ENCODE results near the gene RNASEH1. TPM values are rescaled to one million over a fixed set of nuclear protein-coding genes. Genes with fewer than 3 reads are reported as not detected.

RNASEH1 gene
- total RNA-seq, 4 donors from 2014 or later: 21.6 to 31.0 (median 26.1) TPM

DNA sequence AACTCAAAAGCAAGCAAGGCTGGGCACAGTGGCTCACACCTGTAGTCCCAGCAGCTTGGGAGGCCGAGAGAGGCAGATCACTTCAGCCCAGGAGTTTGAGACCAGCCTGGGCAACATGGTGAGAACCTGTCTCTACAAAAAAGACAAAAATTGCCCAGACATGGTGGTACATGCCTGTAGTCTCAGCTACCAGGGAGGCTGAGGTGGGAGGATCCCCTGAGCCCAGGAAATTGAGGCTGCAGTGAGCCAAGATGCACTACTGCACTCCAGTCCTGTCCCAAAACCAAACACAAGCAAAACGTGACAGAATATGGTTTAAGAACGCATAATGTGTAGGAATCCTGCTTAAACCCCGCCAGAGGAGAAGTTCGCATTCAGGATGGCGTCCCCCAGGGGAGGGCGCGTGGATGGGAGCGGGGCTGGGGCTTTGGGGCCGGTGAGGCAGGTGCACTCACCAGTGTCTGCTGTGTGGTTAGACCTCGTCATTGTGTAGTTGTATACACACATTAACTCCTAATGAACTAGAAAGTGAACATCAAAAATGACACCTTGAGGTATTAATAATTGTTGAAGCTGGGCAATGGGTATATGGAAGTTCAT lies 42.2 kb upstream of the RNASEH1 start:
- H3K36me3 ChIP-seq: no peaks in the 10 kb centered on the region
- no peaks in the 10 kb centered on the region for H3K27me3 ChIP-seq
- WGBS, 2 donors: 82 to 84% methylated on average over 11 of the region's 11 CpGs
- no peak for TF ChIP-seq CTCF (IDR thresholded peaks at IDR 0.05)
- no peak for TF ChIP-seq EP300 (IDR thresholded peaks at IDR 0.05)
- TF ChIP-seq POLR2A (IDR thresholded peaks at IDR 0.05): no peak
- no peak overlapping the region for H3K27ac ChIP-seq
- no peaks in the 10 kb centered on the region for H3K9me3 ChIP-seq
- no peaks in the 10 kb centered on the region for H3K4me1 ChIP-seq
- no peak for DNase-seq (ENCODE audit: low spot score in 2 of 2)
- H3K4me3 ChIP-seq: no peak overlapping the region

DNA sequence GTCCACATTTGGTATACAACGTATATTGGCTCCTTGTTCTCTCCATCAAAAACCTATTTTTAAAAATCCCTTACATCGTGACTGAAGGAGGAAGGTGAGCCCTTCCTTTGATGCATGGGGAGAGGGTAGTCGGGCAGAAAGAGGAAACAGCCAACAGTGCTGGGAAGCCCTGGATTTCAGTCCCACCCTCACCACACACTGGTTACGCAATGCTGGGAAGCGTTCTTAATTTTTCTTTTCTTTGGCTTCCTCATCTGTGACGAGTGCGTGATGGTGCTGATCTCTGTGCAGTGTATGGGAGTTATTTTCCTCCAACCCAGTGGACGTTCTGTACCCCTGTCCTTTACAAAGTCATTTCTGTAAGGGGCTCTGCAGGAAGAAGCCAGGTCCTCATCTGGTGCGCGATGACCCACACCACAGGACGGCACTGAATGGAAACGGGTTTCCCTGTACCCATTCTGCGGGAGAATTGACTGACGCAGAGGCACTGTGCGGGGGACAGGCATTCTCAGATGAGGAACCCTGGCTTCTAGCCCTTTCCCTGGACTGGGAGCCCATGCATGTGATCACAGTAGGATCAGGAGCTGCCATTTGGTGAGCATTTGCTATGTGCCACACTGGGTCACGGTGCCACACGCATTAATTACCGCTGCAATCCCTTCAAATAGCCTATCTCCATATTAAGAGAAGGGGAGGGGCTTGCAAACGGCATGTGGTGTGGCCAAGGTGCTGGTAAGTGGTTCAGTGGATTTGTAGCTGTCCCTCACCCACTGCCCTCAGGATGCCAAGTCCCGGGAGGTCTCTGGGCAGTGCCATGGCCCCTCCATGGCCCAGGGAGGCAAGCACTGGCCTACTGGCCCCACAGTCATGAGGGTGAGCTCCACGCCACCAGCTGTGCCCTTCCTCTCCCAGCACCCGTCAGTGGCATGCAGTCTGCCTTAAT lies 41.0 kb upstream of the RNASEH1 start:
- peaks cover 0 to 3% (median 1%) of the 10 kb centered on the region in 4 donors for H3K4me1 ChIP-seq
- no peak overlapping the region for H3K27ac ChIP-seq
- H3K27me3 ChIP-seq: no peaks in the 10 kb centered on the region
- no peak for DNase-seq (ENCODE audit: low spot score in 2 of 2)
- TF ChIP-seq CTCF (IDR thresholded peaks at IDR 0.05) (no peak), EP300 (IDR thresholded peaks at IDR 0.05) (no peak), POLR2A (IDR thresholded peaks at IDR 0.05) (no peak)
- 86% methylated on average over 22 of the region's 22 CpGs for WGBS, 2 donors
- H3K9me3 ChIP-seq: no peaks in the 10 kb centered on the region
- H3K36me3 ChIP-seq: no peaks in the 10 kb centered on the region
- H3K4me3 ChIP-seq: no peak overlapping the region

GRCh38 chr2:3598197-3598910 lies 40.2 kb upstream of the RNASEH1 start:
- Histone ChIP-seq H3K27me3 (no peaks in the 10 kb centered on the region), H3K9me3 (no peaks in the 10 kb centered on the region), H3K4me3 (no peak overlapping the region), H3K27ac (no peak overlapping the region), H3K4me1 (peaks cover 0 to 3% (median 1%) of the 10 kb centered on the region in 4 donors), H3K36me3 (no peaks in the 10 kb centered on the region)
- TF ChIP-seq POLR2A (IDR thresholded peaks at IDR 0.05) (no peak), CTCF (IDR thresholded peaks at IDR 0.05) (no peak), EP300 (IDR thresholded peaks at IDR 0.05) (no peak)
- 76 to 81% methylated on average over 22 of the region's 22 CpGs for WGBS, 2 donors
- no peak for DNase-seq (ENCODE audit: low spot score in 2 of 2)

- H3K9me3 ChIP-seq: no peaks in the 10 kb centered on the region
- H3K27ac ChIP-seq: no peak overlapping the region
- TF ChIP-seq POLR2A (IDR thresholded peaks at IDR 0.05) (no peak), EP300 (IDR thresholded peaks at IDR 0.05) (no peak), CTCF (IDR thresholded peaks at IDR 0.05) (no peak)
- WGBS, 2 donors: 68 to 69% methylated on average over 6 of the region's 6 CpGs
- H3K4me1 ChIP-seq: peaks cover 0 to 3% (median 1%) of the 10 kb centered on the region in 4 donors
- no peaks in the 10 kb centered on the region for H3K36me3 ChIP-seq
- H3K27me3 ChIP-seq: no peaks in the 10 kb centered on the region
- DNase-seq (ENCODE audit: low spot score in 2 of 2): no peak
- H3K4me3 ChIP-seq: no peak overlapping the region
Measured at GRCh38 chr2:3597567-3597966, 39.4 kb upstream of the RNASEH1 start.
